Transverse colon (tissue), 4 donors: ENCODE data around the gene ZNF768. TPM values are rescaled to one million over a fixed set of nuclear protein-coding genes. Genes with fewer than 3 reads are reported as not detected.

ENCODE experiments used
- DNase-seq: peaks from one replicate; pipeline ENCODE4 v3.0.0-alpha.2; 2019
- H3K27ac ChIP-seq, 4 donors: fragments of 200-600 bp; sonication (generic); 2 replicates each; pipeline ENCODE4 v1.5.1; 2016 to 2018; ENCODE audit warnings: inconsistent platforms in 4 of 4
- H3K27me3 ChIP-seq: fragments of 200-600 bp; sonication (generic); 2 replicates; pipeline ENCODE4 v1.5.1; 2017; ENCODE audit warnings: inconsistent platforms
- H3K36me3 ChIP-seq, 4 donors: fragments of 200-600 bp; sonication (generic); 2 replicates each; pipeline ENCODE4 v1.5.1; 2017 to 2019; ENCODE audit warnings: inconsistent platforms in 4 of 4
- H3K4me1 ChIP-seq, 4 donors: fragments of 200-600 bp; sonication (generic); 2 replicates each; pipeline ENCODE4 v1.5.1; 2017 to 2020; ENCODE audit warnings: inconsistent platforms in 4 of 4
- H3K4me3 ChIP-seq, 4 donors: fragments of 200-600 bp; sonication (generic); 1 replicate in 1 of 4; 2 replicates in 3 of 4; pipeline versions ENCODE4 v1.5.1 to v1.6.1; 2017 to 2019; ENCODE audit warnings: inconsistent platforms in 4 of 4
- H3K9me3 ChIP-seq, 2 donors: fragments of 200-600 bp; sonication (generic); 2 replicates each; pipeline ENCODE4 v1.5.1; 2017 to 2019; ENCODE audit warnings: inconsistent platforms in 2 of 2
- EP300 ChIP-seq: sonication (generic); formaldehyde crosslinking; IDR thresholded peaks from one replicate; pipeline ENCODE4 v1.6.1; 2017; ENCODE audit warnings: antibody characterized with exemption, low read depth
- POLR2A ChIP-seq: fragments of 450-650 bp; IDR thresholded peaks from one replicate; pipeline ENCODE4 v1.6.1; 2016; ENCODE audit warnings: antibody characterized with exemption, mild to moderate bottlenecking, moderate library complexity
- POLR2AphosphoS5 ChIP-seq, 3 donors: sonication (generic); formaldehyde crosslinking; IDR thresholded peaks; one replicate each; pipeline ENCODE4 v1.6.1; 2016; ENCODE audit warnings: antibody characterized with exemption in 3 of 3
- WGBS, 2 donors: methylation state at CpG; one replicate each; pipeline ENCODE4 v1.1.5; 2018; ENCODE audit warnings: low coverage in 1 of 2; 5-methylcytosine and 5-hydroxymethylcytosine counted together
- in situ Hi-C, 4 donors: fragments of 200-750 bp; cut with MboI; loops; one replicate each; pipeline versions ENCODE4 v1.15.0 to v1.15.1; 2017; ENCODE audit warnings: low sequenced_read_pairs in 3 of 4, low pct_ligation_motif_present in 1 of 4, low pct_unique_long_range_greater_than_20kb in 1 of 4
- intact Hi-C: fragments of 100-400 bp; cut with DNase I; formaldehyde crosslinking; loops from one replicate; pipeline ENCODE4 v1.15.1; 2023; ENCODE audit warnings: low total_unique reads
- total RNA-seq, 4 donors: library from RNA; depleted of rRNA; stranded (reverse); fragments of >200 nt; gene quantifications; one replicate each; pipeline ENCODE4 v1.1.0, GENCODE V29; 2016
- TF ChIP-seq, protein P1 (sequence below), 5 experiments: fragments of 200-600 bp in 3 of 5; fragments of 450-650 bp in 2 of 5; sonication (generic) in 3 of 5; IDR thresholded peaks; 1 replicate in 2 of 5; 2 replicates in 3 of 5; pipeline ENCODE4 v1.5.1; 2016 to 2017; ENCODE audit warnings: antibody characterized with exemption in 5 of 5, inconsistent platforms in 3 of 5, mild to moderate bottlenecking in 2 of 5, moderate library complexity in 1 of 5

Gene ZNF768
- total RNA-seq, 4 donors from 2014 or later: 54.7 to 116 (median 74.9) TPM

DNA sequence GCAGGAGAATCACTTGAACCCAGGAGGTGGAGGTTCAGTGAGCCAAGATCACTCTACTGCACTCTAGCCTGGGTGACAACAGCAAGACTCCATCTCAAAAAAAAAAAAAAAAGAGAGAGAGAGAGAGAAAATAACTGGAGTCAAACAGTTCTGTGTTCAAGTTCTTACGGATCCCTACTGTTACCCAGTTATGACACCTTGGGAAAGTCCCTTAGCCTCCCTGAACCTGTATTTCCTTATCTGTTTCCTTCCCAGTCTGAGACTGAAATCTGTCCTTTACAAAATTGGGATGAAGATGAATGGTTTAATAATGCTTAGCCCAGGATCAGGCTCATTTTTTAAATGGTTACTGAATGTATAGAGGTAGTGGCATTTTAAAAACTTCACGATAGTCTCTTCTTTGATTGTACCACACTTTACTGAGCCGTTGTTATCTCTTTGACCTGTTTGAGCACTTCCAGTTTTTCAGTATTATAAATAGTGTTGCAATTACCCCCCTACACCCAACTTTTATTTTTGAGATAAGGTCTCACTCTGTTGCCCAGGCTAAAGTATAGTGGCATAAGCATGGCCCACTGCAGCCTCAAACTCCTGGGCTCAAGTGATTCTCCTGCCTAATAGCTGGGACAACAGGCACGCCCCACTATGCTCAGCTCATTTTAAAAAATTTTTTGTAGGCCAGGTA is 17.1 kb downstream of the ZNF768 start:
- WGBS, 2 donors: 52 to 60% methylated on average over 3 to 4 of the region's 4 CpGs
- Histone ChIP-seq H3K27ac (no peak overlapping the region), H3K36me3 (no peaks in the 10 kb centered on the region), H3K9me3 (no peaks in the 10 kb centered on the region), H3K4me3 (no peak overlapping the region), H3K4me1 (peaks cover 0 to 6% (median 1%) of the 10 kb centered on the region in 4 donors), H3K27me3 (no peaks in the 10 kb centered on the region)
- in situ Hi-C loops (no loop called here), intact Hi-C loops (no loop called here)
- TF ChIP-seq POLR2A (no peak), POLR2AphosphoS5 (IDR thresholded peaks at IDR 0.05) (no peak), EP300 (no peak)
- TF ChIP-seq, protein P1, sequence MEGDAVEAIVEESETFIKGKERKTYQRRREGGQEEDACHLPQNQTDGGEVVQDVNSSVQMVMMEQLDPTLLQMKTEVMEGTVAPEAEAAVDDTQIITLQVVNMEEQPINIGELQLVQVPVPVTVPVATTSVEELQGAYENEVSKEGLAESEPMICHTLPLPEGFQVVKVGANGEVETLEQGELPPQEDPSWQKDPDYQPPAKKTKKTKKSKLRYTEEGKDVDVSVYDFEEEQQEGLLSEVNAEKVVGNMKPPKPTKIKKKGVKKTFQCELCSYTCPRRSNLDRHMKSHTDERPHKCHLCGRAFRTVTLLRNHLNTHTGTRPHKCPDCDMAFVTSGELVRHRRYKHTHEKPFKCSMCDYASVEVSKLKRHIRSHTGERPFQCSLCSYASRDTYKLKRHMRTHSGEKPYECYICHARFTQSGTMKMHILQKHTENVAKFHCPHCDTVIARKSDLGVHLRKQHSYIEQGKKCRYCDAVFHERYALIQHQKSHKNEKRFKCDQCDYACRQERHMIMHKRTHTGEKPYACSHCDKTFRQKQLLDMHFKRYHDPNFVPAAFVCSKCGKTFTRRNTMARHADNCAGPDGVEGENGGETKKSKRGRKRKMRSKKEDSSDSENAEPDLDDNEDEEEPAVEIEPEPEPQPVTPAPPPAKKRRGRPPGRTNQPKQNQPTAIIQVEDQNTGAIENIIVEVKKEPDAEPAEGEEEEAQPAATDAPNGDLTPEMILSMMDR (IDR thresholded peaks at IDR 0.05): no peak
- no peak for DNase-seq

DNA sequence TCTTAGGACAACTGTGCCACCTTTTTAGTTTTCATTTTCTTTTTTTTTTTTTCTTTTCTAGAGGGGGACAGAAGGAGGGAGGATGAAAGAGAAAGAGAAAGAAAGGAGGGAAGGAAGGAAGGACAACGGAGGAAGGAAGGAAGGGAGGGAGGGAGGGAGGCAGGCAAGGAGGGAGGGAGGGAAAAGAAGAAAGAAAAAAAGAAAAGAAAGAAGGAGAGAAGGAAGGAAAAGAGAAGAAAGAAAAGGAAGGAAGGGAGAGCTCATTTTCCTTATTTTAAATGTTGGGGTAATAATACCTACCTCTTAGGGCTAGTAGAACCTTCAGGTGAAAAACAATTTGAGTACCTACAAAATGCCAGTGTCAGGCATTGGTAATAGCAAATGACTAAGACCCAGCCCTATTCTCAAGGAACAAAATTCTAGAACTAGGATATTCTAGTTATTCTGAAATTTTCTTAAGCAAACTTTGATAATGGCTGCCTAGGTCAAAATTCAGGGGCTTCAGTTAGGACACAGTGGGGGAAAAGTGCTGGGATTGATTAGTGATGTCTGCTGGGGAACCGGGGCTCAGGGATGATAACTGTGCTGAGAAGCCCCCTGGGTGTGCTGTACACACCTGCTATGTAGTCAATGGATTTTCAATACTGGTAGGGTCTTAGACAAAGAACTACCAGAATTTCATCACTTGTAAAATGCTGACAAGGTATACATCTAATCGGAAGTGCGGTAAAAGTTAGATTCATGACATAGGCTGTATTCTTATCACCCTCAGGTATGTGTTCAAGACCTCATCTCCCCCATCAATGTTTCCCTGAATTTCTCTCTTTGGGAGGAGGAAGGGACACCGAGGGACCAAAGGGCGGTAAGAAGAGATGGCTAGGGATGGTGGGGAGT is 22.7 kb downstream of the ZNF768 start:
- Histone ChIP-seq H3K27ac (no peak overlapping the region), H3K36me3 (no peaks in the 10 kb centered on the region), H3K4me3 (no peak overlapping the region), H3K9me3 (no peaks in the 10 kb centered on the region), H3K27me3 (no peaks in the 10 kb centered on the region), H3K4me1 (no peaks in the 10 kb centered on the region)
- intact Hi-C loops: no loop called here
- DNase-seq: no peak
- 81 to 91% methylated on average over 5 to 6 of the region's 6 CpGs for WGBS, 2 donors
- TF ChIP-seq EP300 (no peak), POLR2A (no peak), POLR2AphosphoS5 (IDR thresholded peaks at IDR 0.05) (no peak)
- TF ChIP-seq, protein P1 (IDR thresholded peaks at IDR 0.05): no peak
- in situ Hi-C loops: no loop called here

DNA sequence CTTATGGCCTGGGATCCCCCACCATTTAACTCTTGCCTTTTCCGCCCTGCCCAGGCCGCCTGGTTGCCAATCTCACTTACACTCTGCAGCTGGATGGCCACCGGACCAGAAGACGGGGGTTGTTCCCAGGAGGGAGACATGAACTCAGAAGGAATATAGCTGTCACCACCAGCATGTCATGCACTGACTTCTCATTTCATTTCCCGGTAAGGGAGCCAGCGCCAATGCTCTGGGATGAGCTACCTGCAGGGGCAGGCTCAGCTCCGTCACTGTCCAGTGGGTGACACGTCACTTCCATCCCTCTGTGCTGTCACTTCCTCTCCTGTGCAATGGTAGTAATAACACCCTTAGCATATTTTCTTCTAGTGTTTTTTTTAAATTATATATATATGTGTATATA is 27.1 kb downstream of the ZNF768 start:
- Histone ChIP-seq H3K4me3 (no peak overlapping the region), H3K36me3 (no peaks in the 10 kb centered on the region), H3K4me1 (no peaks in the 10 kb centered on the region), H3K27ac (no peak overlapping the region), H3K27me3 (no peaks in the 10 kb centered on the region), H3K9me3 (no peaks in the 10 kb centered on the region)
- intact Hi-C loops (no loop called here), in situ Hi-C loops (no loop called here)
- DNase-seq: no peak
- 70 to 86% methylated on average over 3 to 8 of the region's 8 CpGs for WGBS, 2 donors
- no peak for TF ChIP-seq EP300
- no peak for TF ChIP-seq POLR2A
- TF ChIP-seq, protein P1 (IDR thresholded peaks at IDR 0.05): no peak
- no peak for TF ChIP-seq POLR2AphosphoS5 (IDR thresholded peaks at IDR 0.05)

DNA sequence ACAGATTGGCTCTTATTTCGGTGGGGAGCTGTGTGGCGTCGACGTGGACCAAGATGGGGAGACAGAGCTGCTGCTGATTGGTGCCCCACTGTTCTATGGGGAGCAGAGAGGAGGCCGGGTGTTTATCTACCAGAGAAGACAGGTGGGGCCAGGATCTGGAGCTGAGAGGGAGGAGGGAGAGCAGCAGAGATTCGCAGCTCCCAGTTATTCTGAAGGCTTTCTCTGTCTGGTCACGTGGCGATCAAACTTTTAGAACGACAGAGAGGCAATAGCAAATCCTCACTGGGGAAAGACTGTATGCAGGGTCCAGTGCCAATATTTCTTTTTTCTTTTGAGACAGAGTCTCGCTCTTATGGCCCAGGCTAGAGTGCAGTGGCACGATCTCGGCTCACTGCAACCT is 31.7 kb downstream of the ZNF768 start:
- 80% methylated on average over 12 of the region's 12 CpGs; no CpG with 5 or more reads in 1 of the 2 donors for WGBS, 2 donors
- H3K36me3 ChIP-seq: no peaks in the 10 kb centered on the region
- no peak overlapping the region for H3K27ac ChIP-seq
- peaks cover 0 to 8% (median 0%) of the 10 kb centered on the region in 4 donors for H3K4me1 ChIP-seq
- H3K9me3 ChIP-seq: no peaks in the 10 kb centered on the region
- H3K4me3 ChIP-seq: no peak overlapping the region
- intact Hi-C loops: no loop called here
- in situ Hi-C loops: no loop called here
- no peak for DNase-seq
- no peaks in the 10 kb centered on the region for H3K27me3 ChIP-seq
- no peak for TF ChIP-seq EP300
- TF ChIP-seq POLR2AphosphoS5 (IDR thresholded peaks at IDR 0.05): no peak
- TF ChIP-seq, protein P1 (IDR thresholded peaks at IDR 0.05): no peak
- TF ChIP-seq POLR2A: no peak
